Astrocyte (in vitro differentiated cells and primary cell): Measurements from ENCODE around the gene MELTF. TPM values are rescaled to one million over a fixed set of nuclear protein-coding genes. Genes with fewer than 3 reads are reported as not detected.

Experiments used
- DNase-seq: peaks from one replicate; pipeline ENCODE4 v3.0.0-alpha.2; 2010; ENCODE audit warnings: low read depth
- FAIRE-seq: peaks from 2 replicates; lab custom pipeline; 2011; peaks lifted over from hg19 to GRCh38; lab: Jason Lieb, UNC
- H2AFZ ChIP-seq: 2 replicates; pipeline ENCODE4 v1.6.0; 2012; ENCODE audit warnings: low read depth, low read length, inconsistent platforms
- H3K27ac ChIP-seq: 2 replicates; pipeline ENCODE4 v1.5.1; 2011; ENCODE audit warnings: low read depth, low read length, inconsistent platforms
- H3K27me3 ChIP-seq: 2 replicates; pipeline ENCODE4 v1.6.0; 2011; ENCODE audit warnings: low read length, inconsistent platforms; ENCODE audit not compliant: insufficient read depth
- H3K36me3 ChIP-seq: 2 replicates; pipeline ENCODE4 v1.5.1; 2011; ENCODE audit warnings: low read length, inconsistent platforms; ENCODE audit not compliant: insufficient read depth
- H3K4me1 ChIP-seq: 2 replicates; pipeline ENCODE4 v1.5.1; 2011; ENCODE audit warnings: low read length, inconsistent platforms; ENCODE audit not compliant: insufficient read depth
- H3K4me2 ChIP-seq: 2 replicates; pipeline ENCODE4 v1.6.0; 2012; ENCODE audit warnings: low read length, inconsistent platforms
- H3K4me3 ChIP-seq: 2 replicates; pipeline ENCODE4 v1.5.1; 2011; ENCODE audit warnings: low read depth, mild to moderate bottlenecking, low read length, inconsistent platforms; ENCODE audit not compliant: insufficient read depth
- H3K79me2 ChIP-seq: 2 replicates; pipeline ENCODE4 v1.6.0; 2012; ENCODE audit warnings: mild to moderate bottlenecking, low read length, inconsistent platforms; ENCODE audit not compliant: insufficient read depth
- H3K9ac ChIP-seq: 2 replicates; pipeline ENCODE4 v1.6.0; 2012; ENCODE audit warnings: mild to moderate bottlenecking, low read length, inconsistent platforms
- H3K9me3 ChIP-seq: 2 replicates; pipeline ENCODE4 v1.5.1; 2012; ENCODE audit warnings: low read depth, mild to moderate bottlenecking, low read length, inconsistent platforms; ENCODE audit not compliant: insufficient read depth
- H4K20me1 ChIP-seq: 2 replicates; pipeline ENCODE4 v1.6.0; 2012; ENCODE audit warnings: low read length, inconsistent platforms; ENCODE audit not compliant: insufficient read depth
- H3K27ac Mint-ChIP-seq: one replicate; pipeline ENCODE4 v1.8.0; 2021; ENCODE audit warnings: mild to moderate bottlenecking, mixed read lengths; ENCODE audit not compliant: unreplicated experiment
- H3K27me3 Mint-ChIP-seq: one replicate; pipeline ENCODE4 v1.8.0; 2021; ENCODE audit warnings: low read depth, mixed read lengths; ENCODE audit not compliant: unreplicated experiment
- H3K36me3 Mint-ChIP-seq: one replicate; pipeline ENCODE4 v1.8.0; 2021; ENCODE audit warnings: low read depth, mixed read lengths; ENCODE audit not compliant: unreplicated experiment
- H3K4me1 Mint-ChIP-seq: one replicate; pipeline ENCODE4 v1.8.0; 2021; ENCODE audit warnings: low read depth, mixed read lengths; ENCODE audit not compliant: unreplicated experiment
- H3K4me3 Mint-ChIP-seq: one replicate; pipeline ENCODE4 v1.8.0; 2021; ENCODE audit warnings: mild to moderate bottlenecking, moderate library complexity, mixed read lengths; ENCODE audit not compliant: unreplicated experiment
- H3K9me3 Mint-ChIP-seq: one replicate; pipeline ENCODE4 v1.8.0; 2021; ENCODE audit warnings: mild to moderate bottlenecking, mixed read lengths; ENCODE audit not compliant: unreplicated experiment
- EZH2 ChIP-seq: IDR thresholded peaks from 2 replicates; pipeline ENCODE4 v1.6.1; 2012; ENCODE audit warnings: mild to moderate bottlenecking, low read length, inconsistent platforms; ENCODE audit not compliant: insufficient read depth
- total RNA-seq: library from RNA; stranded (reverse); gene quantifications from 2 replicates; pipeline ENCODE4 v1.2.1, GENCODE V29; 2021
- TF ChIP-seq, protein P1 (sequence below): IDR thresholded peaks from 2 replicates; pipeline ENCODE4 v1.5.1; 2011; ENCODE audit warnings: low read depth, mild to moderate bottlenecking, inconsistent platforms, low read length, moderate library complexity; ENCODE audit not compliant: insufficient read depth

Gene MELTF
- total RNA-seq, 1 donor from 2014 or later: 24.0 TPM

DNA sequence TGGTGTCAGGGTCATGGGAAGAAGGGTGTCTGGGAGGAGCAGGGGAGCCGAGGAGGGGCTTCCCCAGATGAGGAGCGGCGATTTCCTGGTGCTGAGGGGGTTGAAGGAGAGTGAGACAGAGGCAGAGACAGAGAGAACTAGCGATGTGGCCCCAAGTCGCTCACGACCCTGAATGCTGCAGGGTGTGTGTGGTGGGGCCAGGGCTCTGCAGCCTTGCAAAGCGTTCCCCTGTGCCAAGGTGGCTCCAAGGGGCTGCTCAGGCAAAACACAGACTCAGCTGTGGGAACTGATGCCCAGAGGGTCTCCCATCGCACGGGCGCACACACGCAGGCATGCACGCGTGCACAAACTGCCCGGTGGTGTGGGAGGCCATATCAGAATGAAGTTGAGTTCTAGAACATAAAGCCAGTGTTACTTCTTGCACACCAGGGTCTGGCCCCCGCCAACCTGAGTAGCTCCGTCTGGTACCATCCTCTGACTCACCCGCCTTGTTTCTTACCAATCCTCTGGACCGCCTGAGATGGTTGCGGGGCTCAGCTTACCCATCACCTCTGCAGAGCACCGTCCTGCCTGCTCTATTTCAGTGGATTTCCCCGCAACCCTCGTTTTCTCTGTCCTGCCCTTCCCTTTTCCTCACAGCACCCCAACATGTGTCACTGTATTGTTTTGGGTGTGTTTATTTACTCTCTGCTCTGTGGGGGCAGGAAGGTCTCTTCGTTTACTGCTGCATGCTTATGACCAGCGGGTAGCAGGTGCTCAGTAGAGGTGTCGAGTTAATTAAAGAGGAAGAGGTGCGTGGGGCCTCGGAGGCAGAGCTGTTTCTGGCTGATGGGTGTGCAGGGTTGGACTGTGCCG is 4.5 kb downstream of the MELTF start:
- Histone ChIP-seq H3K9ac (no peak overlapping the region), H3K27me3 (peaks cover 13% of the 10 kb centered on the region), H2AFZ (no peak overlapping the region), H3K4me3 (no peak overlapping the region), H3K9me3 (no peaks in the 10 kb centered on the region), H4K20me1 (no peaks in the 10 kb centered on the region), H3K4me2 (no peak overlapping the region), H3K27ac (no peak overlapping the region), H3K36me3 (no peaks in the 10 kb centered on the region), H3K79me2 (no peaks in the 10 kb centered on the region), H3K4me1 (peaks cover 8% of the 10 kb centered on the region)
- Mint-ChIP-seq H3K4me1 (peaks cover 2% of the 10 kb centered on the region), H3K27ac (no peak overlapping the region), H3K36me3 (peaks cover 9% of the 10 kb centered on the region), H3K27me3 (peaks cover 31% of the 10 kb centered on the region), H3K4me3 (peak overlapping the region; percentile 64), H3K9me3 (no peaks in the 10 kb centered on the region)
- TF ChIP-seq, protein P1, sequence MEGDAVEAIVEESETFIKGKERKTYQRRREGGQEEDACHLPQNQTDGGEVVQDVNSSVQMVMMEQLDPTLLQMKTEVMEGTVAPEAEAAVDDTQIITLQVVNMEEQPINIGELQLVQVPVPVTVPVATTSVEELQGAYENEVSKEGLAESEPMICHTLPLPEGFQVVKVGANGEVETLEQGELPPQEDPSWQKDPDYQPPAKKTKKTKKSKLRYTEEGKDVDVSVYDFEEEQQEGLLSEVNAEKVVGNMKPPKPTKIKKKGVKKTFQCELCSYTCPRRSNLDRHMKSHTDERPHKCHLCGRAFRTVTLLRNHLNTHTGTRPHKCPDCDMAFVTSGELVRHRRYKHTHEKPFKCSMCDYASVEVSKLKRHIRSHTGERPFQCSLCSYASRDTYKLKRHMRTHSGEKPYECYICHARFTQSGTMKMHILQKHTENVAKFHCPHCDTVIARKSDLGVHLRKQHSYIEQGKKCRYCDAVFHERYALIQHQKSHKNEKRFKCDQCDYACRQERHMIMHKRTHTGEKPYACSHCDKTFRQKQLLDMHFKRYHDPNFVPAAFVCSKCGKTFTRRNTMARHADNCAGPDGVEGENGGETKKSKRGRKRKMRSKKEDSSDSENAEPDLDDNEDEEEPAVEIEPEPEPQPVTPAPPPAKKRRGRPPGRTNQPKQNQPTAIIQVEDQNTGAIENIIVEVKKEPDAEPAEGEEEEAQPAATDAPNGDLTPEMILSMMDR: no peak
- no peak for TF ChIP-seq EZH2
- DNase-seq (no peak), FAIRE-seq (no peak)

GRCh38 chr3:197023998-197024651 is 5.5 kb downstream of the MELTF start:
- no peak overlapping the region for H2AFZ ChIP-seq
- peaks cover 5% of the 10 kb centered on the region for H3K4me1 ChIP-seq
- no peaks in the 10 kb centered on the region for H3K79me2 ChIP-seq
- H3K27me3 ChIP-seq: peaks cover 15% of the 10 kb centered on the region
- H3K36me3 ChIP-seq: no peaks in the 10 kb centered on the region
- no peak overlapping the region for H3K4me3 ChIP-seq
- Mint-ChIP-seq H3K27me3 (peaks cover 35% of the 10 kb centered on the region), H3K36me3 (peaks cover 9% of the 10 kb centered on the region), H3K4me1 (peaks cover 2% of the 10 kb centered on the region), H3K4me3 (no peak overlapping the region), H3K9me3 (no peaks in the 10 kb centered on the region), H3K27ac (no peak overlapping the region)
- no peaks in the 10 kb centered on the region for H3K9me3 ChIP-seq
- no peak overlapping the region for H3K27ac ChIP-seq
- H3K9ac ChIP-seq: no peak overlapping the region
- DNase-seq (no peak), FAIRE-seq (no peak)
- H4K20me1 ChIP-seq: no peaks in the 10 kb centered on the region
- H3K4me2 ChIP-seq: no peak overlapping the region
- TF ChIP-seq EZH2: peak; percentile 16
- TF ChIP-seq, protein P1: no peak
